Endothelial cell of umbilical vein (primary cell): ENCODE results near the gene LMO4. TPM values are rescaled to one million over a fixed set of nuclear protein-coding genes. Genes with fewer than 3 reads are reported as not detected.

Experiments
- BruUV-seq: library from RNA; stranded (reverse); fragments of 400-500 nt; replicated peaks from 2 replicates; lab custom pipeline; 2021; lab: Mats Ljungman, UMichigan
- CTCF ChIA-PET: fragments of 300-600, 350-600 bp; sonication (Branson Sonifier 250); formaldehyde crosslinking; loops from one replicate; lab custom pipeline; 2021; ENCODE audit warnings: antibody characterized with exemption, inconsistent platforms; lab: Charles Lee
- POLR2A ChIA-PET: fragments of 300-600, 350-600 bp; sonication (Branson Sonifier 250); formaldehyde crosslinking; loops from one replicate; lab custom pipeline; 2021; ENCODE audit warnings: antibody characterized with exemption, inconsistent platforms; lab: Charles Lee
- DNase-seq: peaks from one replicate; pipeline ENCODE4 v3.0.0-alpha.2; 2011; ENCODE audit warnings: low read depth, low spot score
- FAIRE-seq: peaks from 2 replicates; lab custom pipeline; 2011; peaks lifted over from hg19 to GRCh38; lab: Jason Lieb, UNC
- H2AFZ ChIP-seq: 2 replicates; pipeline ENCODE4 v1.6.0; 2012; ENCODE audit warnings: low read depth, low read length, control low read depth, inconsistent platforms
- H3K27ac ChIP-seq: 2 replicates; pipeline ENCODE4 v1.5.1; 2011; ENCODE audit warnings: low read depth, mild to moderate bottlenecking, control low read depth, low read length, moderate library complexity; ENCODE audit not compliant: insufficient read depth
- H3K27me3 ChIP-seq, 2 experiments: 2 replicates each; pipeline versions ENCODE4 v1.6.0 to v1.6.1; 2011; ENCODE audit warnings: low read length in 2 of 2, mixed read lengths in 1 of 2; ENCODE audit not compliant: control insufficient read depth in 2 of 2, insufficient read depth in 2 of 2
- H3K36me3 ChIP-seq, 2 experiments: 2 replicates in 1 of 2; 3 replicates in 1 of 2; pipeline ENCODE4 v1.5.1; 2011; ENCODE audit warnings: low read length in 2 of 2, mild to moderate bottlenecking in 1 of 2, moderate library complexity in 1 of 2; ENCODE audit not compliant: control insufficient read depth in 2 of 2, insufficient read depth in 2 of 2; ENCODE audit errors: extremely low read depth in 1 of 2
- H3K4me1 ChIP-seq: 3 replicates; pipeline ENCODE4 v1.5.1; 2011; ENCODE audit warnings: mild to moderate bottlenecking, low read length; ENCODE audit not compliant: control insufficient read depth, insufficient read depth; ENCODE audit errors: extremely low read depth
- H3K4me2 ChIP-seq: 2 replicates; pipeline ENCODE4 v1.6.1; 2011; ENCODE audit warnings: low read length, control low read depth, mixed read lengths; ENCODE audit not compliant: insufficient read depth
- H3K4me3 ChIP-seq, 3 experiments: fragments of 200-600 bp in 1 of 3; sonication (generic), shearing (Covaris generic) in 1 of 3; replicated peaks in 1 of 3; 2 replicates each; pipeline ENCODE4 v1.5.1; 2011 to 2016; ENCODE audit warnings: control low read depth in 3 of 3, low read length in 3 of 3, mild to moderate bottlenecking in 2 of 3, inconsistent platforms in 1 of 3, low read depth in 1 of 3, moderate library complexity in 1 of 3; ENCODE audit not compliant: insufficient read depth in 1 of 3
- H3K79me2 ChIP-seq: 2 replicates; pipeline ENCODE4 v1.6.0; 2012; ENCODE audit warnings: low read length, inconsistent platforms; ENCODE audit not compliant: control insufficient read depth, insufficient read depth
- H3K9ac ChIP-seq: replicated peaks from 2 replicates; pipeline ENCODE3; 2011; ENCODE audit warnings: low read length, control low read depth; ENCODE audit not compliant: insufficient read depth; ENCODE audit errors: extremely low read depth
- H3K9me1 ChIP-seq: replicated peaks from 3 replicates; pipeline ENCODE4 v1.6.0; 2011; ENCODE audit warnings: mild to moderate bottlenecking, low read length; ENCODE audit not compliant: control insufficient read depth, insufficient read depth; ENCODE audit errors: extremely low read depth
- H3K9me3 ChIP-seq: replicated peaks from 2 replicates; pipeline ENCODE4 v1.5.1; 2012; ENCODE audit warnings: low read length, inconsistent platforms; ENCODE audit not compliant: control insufficient read depth, insufficient read depth
- H4K20me1 ChIP-seq: replicated peaks from 2 replicates; pipeline ENCODE3; 2011; ENCODE audit warnings: mild to moderate bottlenecking, low read length; ENCODE audit not compliant: control insufficient read depth, insufficient read depth; ENCODE audit errors: extremely low read depth
- JUN ChIP-seq: IDR thresholded peaks from 2 replicates; pipeline ENCODE4 v1.6.1; 2011; ENCODE audit warnings: borderline replicate concordance, low read depth; ENCODE audit not compliant: insufficient read length, insufficient read depth
- MYC ChIP-seq: IDR thresholded peaks from one replicate; pipeline ENCODE4 v1.6.1; 2011; ENCODE audit warnings: mild to moderate bottlenecking, low read depth, low read length
- dilution Hi-C: fragments of 300-500 bp; cut with MboI; formaldehyde crosslinking; loops from one replicate; pipeline ENCODE4 v1.15.0; 2019; ENCODE audit warnings: low sequenced_read_pairs; ENCODE audit not compliant: extremely low pct_ligation_motif_present
- intact Hi-C: fragments of 100-400 bp; cut with micrococcal nuclease; formaldehyde crosslinking; loops from one replicate; pipeline ENCODE4 v1.10.0; 2022
- polyA plus RNA-seq, 4 experiments: library from polyadenylated mRNA; depleted of rRNA in 3 of 4; stranded (reverse) in 3 of 4; unstranded in 1 of 4; fragments of >200 nt; gene quantifications; 2 replicates each; pipeline versions ENCODE4 v1.2.1 to v1.2.3, GENCODE V29; 2011 to 2012; ENCODE audit warnings: missing spikeins in 1 of 4
- total RNA-seq: library from RNA; stranded (reverse); gene quantifications from 2 replicates; pipeline ENCODE4 v1.2.3, GENCODE V29; 2021
- TF ChIP-seq, protein P1 (sequence below), 2 donors: IDR thresholded peaks; 1 replicate in 1 of 2; 2 replicates in 1 of 2; pipeline ENCODE4 v1.5.1; 2011; ENCODE audit warnings: low read length in 2 of 2, mild to moderate bottlenecking in 2 of 2, moderate library complexity in 2 of 2, control low read depth in 1 of 2, inconsistent platforms in 1 of 2, low read depth in 1 of 2; ENCODE audit not compliant: insufficient read depth in 1 of 2; ENCODE audit errors: extremely low read depth in 1 of 2

Gene LMO4
- total and polyA plus RNA-seq, 2 donors (not counting 3 experiments of a cell fraction or from before 2014, with no cell fraction given) = 24.8 to 36.6 TPM

DNA sequence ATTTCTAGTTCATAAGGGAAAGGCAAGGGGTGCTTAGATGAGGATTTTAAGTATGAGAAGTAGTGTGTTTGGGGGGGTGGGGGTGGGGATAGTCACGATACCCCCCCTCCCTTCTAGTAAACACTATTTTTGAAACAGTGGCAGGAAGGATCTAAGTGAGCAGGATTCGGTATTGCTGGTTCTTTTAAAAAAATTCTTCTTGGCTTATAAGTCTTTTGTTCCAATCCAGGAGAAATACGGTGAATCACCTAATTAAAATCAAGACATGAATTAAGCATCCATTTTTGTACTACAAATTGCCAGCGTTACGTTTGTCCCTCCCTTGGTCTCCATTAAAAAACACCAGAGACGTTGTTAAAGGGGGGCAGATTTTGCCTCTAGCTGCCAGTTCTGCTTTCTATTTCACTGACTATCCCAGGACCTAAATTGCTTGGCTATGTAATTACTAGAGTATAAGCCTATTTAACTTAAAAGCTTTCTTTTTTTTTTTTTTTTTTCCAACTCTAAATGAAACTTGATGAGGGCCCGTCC, 911 bp downstream of the LMO4 start:
- Histone ChIP-seq H3K9me1 (no peaks in the 10 kb centered on the region), H3K9ac (peak overlapping the region; percentile 82), H3K36me3 (no peaks in the 10 kb centered on the region), H3K4me2 (peak overlapping the region; percentile 86), H2AFZ (peak overlapping the region; percentile 34), H3K9me3 (no peaks in the 10 kb centered on the region), H3K27me3 (no peaks in the 10 kb centered on the region), H3K4me1 (peaks cover 17% of the 10 kb centered on the region), H3K27ac (peak overlapping the region; percentile 39), H3K4me3 (peak overlapping the region; percentile 86 to 95 (median 89)), H4K20me1 (no peaks in the 10 kb centered on the region), H3K79me2 (peaks cover 16% of the 10 kb centered on the region)
- CTCF ChIA-PET = interaction anchor here (0.8 to 1.9 kb wide), 5 partner anchors 17 to 956 kb away, joined by 3 to 10 read pairs (median 3); no protein-coding TSS in a partner anchor
- FAIRE-seq (peak; percentile 12), DNase-seq (peak; percentile 54)
- intact Hi-C loops (loop anchor here (2.0 to 10.0 kb wide), 7 partner anchors 177 to 1555 kb away; partner anchors contain the start of genes HS2ST1 and SELENOF), dilution Hi-C loops (no loop called here)
- POLR2A ChIA-PET = interaction anchor here (0.7 to 1.0 kb wide), 2 partner anchors 12 to 921 kb away, joined by 3 to 5 read pairs; no protein-coding TSS in a partner anchor
- BruUV-seq = TSS peak; percentile 40
- TF ChIP-seq MYC = no peak
- TF ChIP-seq, protein P1, sequence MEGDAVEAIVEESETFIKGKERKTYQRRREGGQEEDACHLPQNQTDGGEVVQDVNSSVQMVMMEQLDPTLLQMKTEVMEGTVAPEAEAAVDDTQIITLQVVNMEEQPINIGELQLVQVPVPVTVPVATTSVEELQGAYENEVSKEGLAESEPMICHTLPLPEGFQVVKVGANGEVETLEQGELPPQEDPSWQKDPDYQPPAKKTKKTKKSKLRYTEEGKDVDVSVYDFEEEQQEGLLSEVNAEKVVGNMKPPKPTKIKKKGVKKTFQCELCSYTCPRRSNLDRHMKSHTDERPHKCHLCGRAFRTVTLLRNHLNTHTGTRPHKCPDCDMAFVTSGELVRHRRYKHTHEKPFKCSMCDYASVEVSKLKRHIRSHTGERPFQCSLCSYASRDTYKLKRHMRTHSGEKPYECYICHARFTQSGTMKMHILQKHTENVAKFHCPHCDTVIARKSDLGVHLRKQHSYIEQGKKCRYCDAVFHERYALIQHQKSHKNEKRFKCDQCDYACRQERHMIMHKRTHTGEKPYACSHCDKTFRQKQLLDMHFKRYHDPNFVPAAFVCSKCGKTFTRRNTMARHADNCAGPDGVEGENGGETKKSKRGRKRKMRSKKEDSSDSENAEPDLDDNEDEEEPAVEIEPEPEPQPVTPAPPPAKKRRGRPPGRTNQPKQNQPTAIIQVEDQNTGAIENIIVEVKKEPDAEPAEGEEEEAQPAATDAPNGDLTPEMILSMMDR (IDR thresholded peaks at IDR 0.05; ENCODE audit: extremely low read depth in 1 of 2, insufficient read depth in 1 of 2, low read depth in 1 of 2, low read length in 2 of 2) = no peak
- TF ChIP-seq JUN = no peak
